ENCODE results near the gene RRAS2. TPM values are rescaled to one million over a fixed set of nuclear protein-coding genes. Genes with fewer than 3 reads are reported as not detected.

The RRAS2 gene
- total RNA-seq, 2 experiments from 2014 or later = 87.9 to 92.0 TPM

DNA sequence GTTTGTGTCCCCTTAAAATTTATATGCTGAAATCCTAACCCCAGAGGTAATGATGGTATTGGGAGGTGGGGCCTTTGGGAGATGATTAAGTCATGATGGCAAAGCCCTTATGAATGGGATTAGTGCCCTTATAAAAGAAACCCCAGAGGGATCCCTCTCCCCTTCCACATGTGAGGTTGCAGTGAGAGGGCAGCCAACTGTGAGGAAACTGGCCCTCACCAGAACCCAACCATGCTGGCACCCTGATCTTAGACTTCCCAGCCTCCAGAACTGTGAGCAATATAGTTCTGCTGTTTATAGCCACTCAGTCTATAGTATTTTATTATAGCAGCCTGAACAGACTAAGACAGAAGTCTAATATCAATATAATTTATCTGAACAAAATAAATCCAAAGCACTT, 27.1 kb upstream of the RRAS2 start:
- ATAC-seq (no peak), DNase-seq (no peak)
- ChIA-PET POLR2A (no interaction called here), CTCF (no interaction called here)
- Mint-ChIP-seq H3K4me3 (no peak overlapping the region), H3K9me3 (no peaks in the 10 kb centered on the region), H3K4me1 (ENCODE audit: low read depth) (peaks cover 3% of the 10 kb centered on the region), H3K27ac (no peak overlapping the region), H3K27me3 (peaks cover 8% of the 10 kb centered on the region), H3K36me3 (ENCODE audit: low read depth) (no peaks in the 10 kb centered on the region)
- no peak for TF ChIP-seq CTCF (IDR thresholded peaks at IDR 0.05)
- intact Hi-C loops (cut with micrococcal nuclease) = no loop called here

- no peak overlapping the region for H3K27ac Mint-ChIP-seq
These were observed 25.4 kb upstream of the RRAS2 start for GRCh38 chr11:14384338-14384737.

DNA sequence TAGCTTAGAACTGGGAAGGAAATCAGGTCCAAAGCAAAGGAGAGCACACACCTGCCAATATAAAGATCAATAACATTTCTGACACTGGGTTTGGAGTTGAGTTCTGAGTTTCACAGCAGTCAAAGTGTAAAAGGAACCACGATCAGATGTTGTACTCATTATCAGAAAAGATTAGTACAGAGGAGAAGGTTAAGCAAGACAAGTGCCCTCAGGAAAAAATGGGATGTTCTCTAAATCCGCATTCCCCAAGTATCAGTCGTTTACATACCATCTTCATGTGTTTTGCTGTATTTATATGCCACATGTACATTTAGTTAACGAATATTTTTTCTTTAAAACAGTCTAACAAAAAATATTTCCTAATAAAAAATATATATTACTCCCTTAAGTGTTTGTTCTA, 23.0 kb upstream of the RRAS2 start:
- CTCF ChIA-PET = interaction anchor here (0.7 to 1.5 kb wide), 4 partner anchors 15 to 81 kb away, joined by 3 to 4 read pairs (median 4); no protein-coding TSS in a partner anchor
- Mint-ChIP-seq H3K4me3 (peak overlapping the region; percentile 54), H3K27me3 (peaks cover 16% of the 10 kb centered on the region), H3K36me3 (ENCODE audit: low read depth) (no peaks in the 10 kb centered on the region), H3K27ac (no peak overlapping the region), H3K4me1 (ENCODE audit: low read depth) (peaks cover 9% of the 10 kb centered on the region), H3K9me3 (no peaks in the 10 kb centered on the region)
- ATAC-seq (no peak), DNase-seq (no peak)
- intact Hi-C loops (cut with micrococcal nuclease) = no loop called here
- TF ChIP-seq CTCF (IDR thresholded peaks at IDR 0.05) = no peak
- POLR2A ChIA-PET = interaction anchor here (0.6 to 1.3 kb wide), 2 partner anchors 10 kb away, joined by 3 to 4 read pairs; no protein-coding TSS in a partner anchor

More at GRCh38 chr11:14384338-14384737, 25.4 kb upstream of the RRAS2 start:
- POLR2A ChIA-PET = interaction anchor here (1.4 kb wide), 1 partner anchor 10 kb away, joined by 7 read pairs; no protein-coding TSS in a partner anchor
- TF ChIP-seq CTCF (IDR thresholded peaks at IDR 0.05) = no peak
- ATAC-seq (no peak), DNase-seq (no peak)
- Mint-ChIP-seq H3K9me3 (no peaks in the 10 kb centered on the region), H3K36me3 (ENCODE audit: low read depth) (no peaks in the 10 kb centered on the region), H3K4me1 (ENCODE audit: low read depth) (peaks cover 3% of the 10 kb centered on the region), H3K27me3 (peaks cover 11% of the 10 kb centered on the region), H3K4me3 (no peak overlapping the region)
- CTCF ChIA-PET = interaction anchor here (1.1 kb wide), 1 partner anchor 10 kb away, joined by 4 read pairs; no protein-coding TSS in a partner anchor
- intact Hi-C loops (cut with micrococcal nuclease) = no loop called here

GRCh38 chr11:14380947-14381561, 22.1 kb upstream of the RRAS2 start:
- ChIA-PET POLR2A (interaction anchor here (0.6 to 1.3 kb wide), 2 partner anchors 9 to 11 kb away, joined by 3 to 4 read pairs; no protein-coding TSS in a partner anchor), CTCF (interaction anchor here (0.7 to 1.5 kb wide), 6 partner anchors 14 to 80 kb away, joined by 3 to 8 read pairs (median 4); no protein-coding TSS in a partner anchor)
- TF ChIP-seq CTCF (IDR thresholded peaks at IDR 0.05) = no peak
- intact Hi-C loops (cut with micrococcal nuclease) = no loop called here
- peak; percentile 61 for DNase-seq
- Mint-ChIP-seq H3K4me3 (peak overlapping the region; percentile 72), H3K9me3 (no peaks in the 10 kb centered on the region), H3K36me3 (ENCODE audit: low read depth) (no peaks in the 10 kb centered on the region), H3K4me1 (ENCODE audit: low read depth) (peaks cover 15% of the 10 kb centered on the region), H3K27ac (peak overlapping the region; percentile 73), H3K27me3 (peaks cover 16% of the 10 kb centered on the region)
- ATAC-seq = peak; percentile 85
